GM19240 (cell line): ENCODE data around the gene NHERF1.

ENCODE experiments used
- DNase-seq: peaks from one replicate; pipeline ENCODE4 v3.0.0; 2011; ENCODE audit warnings: low spot score; ENCODE audit not compliant: insufficient read length

The NHERF1 gene

DNA sequence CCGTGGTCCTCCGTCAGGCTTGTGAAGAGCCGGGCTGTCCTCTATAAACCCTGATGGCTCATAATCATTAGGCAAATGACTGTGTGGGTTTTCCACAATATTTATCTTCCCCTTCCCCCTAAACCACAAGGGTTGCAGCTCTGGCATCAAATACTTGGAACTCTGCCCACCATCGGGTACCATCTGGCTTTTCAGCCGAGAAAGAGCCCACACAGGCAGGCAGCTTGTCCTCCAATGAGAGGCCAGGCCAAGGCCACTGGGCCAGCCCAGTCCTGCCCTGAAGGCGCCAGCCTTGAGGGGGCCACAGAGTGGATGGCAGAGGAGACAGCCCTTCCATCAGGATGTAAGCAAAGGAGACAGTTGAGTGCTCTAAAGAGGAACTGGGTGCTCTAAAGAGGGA, 59.5 kb downstream of the NHERF1 start:
- DNase-seq = no peak

DNA sequence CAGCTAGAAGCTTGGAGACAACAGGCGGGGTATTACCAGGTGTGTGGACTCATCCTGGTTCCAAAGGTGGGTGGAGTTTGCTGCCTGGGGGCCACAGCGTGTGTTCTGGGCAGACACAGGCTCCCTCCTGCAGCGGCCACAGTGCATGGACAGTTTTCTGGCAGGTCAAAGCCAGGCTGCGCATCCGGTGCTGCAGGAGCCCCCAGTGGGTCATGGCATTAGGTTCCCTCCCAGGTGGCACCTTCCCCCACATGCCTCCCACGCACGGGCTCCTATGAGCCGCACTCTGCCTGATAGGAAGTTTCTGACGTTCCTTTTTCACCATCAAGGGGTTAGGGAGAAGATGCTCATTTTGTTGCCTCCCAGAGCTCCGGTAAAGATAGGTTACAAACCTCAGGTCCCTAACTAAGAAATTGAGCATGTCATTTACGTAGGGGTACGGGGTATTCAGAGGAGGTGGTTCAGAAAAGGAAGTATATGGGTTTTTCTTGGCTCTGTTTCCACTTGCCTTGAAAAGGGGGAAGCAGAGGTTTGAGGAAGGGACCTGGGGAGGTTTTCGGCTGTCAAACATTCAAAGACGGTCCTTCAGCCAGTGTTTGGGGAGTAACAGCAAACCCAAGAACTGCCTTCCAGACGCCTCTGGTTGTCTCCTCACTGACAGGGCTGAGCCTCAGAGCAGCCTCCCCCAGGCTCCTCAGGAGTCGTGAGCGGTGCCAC, 60.4 kb downstream of the NHERF1 start:
- no peak for DNase-seq

DNA sequence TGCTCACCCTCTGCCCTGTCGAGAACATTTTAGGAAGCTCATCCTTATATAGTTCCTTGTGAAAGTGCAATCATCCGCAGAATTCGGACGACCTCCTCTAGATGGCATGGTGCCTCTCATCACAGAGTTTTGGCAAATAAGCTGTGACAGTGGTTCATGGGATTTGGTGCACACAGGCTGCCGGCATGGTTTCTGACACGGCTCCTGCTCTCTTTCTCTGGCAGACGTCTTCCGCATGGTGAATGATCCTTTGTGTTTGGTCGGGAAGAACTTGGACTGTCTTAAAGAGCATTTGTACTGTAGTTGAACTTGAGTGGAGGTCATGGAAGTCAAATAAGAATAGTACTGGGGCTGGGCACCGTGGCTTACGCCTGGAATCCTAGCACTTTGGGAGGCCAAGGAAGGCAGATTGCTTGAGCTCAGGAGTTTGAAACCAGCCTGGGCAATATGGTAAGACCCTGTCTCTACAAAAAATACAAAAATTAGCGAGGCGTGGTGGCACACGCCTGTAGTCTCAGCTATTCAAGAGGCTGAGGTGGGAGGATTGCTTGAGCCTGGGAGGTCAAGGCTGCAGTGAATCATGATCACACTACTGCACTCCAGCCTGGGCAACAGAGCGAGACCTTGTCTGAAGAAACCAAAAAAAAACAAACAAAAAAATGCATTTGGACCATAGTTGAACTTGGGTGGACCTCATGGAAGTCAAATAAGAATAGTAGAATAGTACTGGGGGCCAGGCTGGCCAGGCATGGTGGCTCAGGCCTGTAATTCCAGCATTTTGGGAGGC, 62.5 kb downstream of the NHERF1 start:
- no peak for DNase-seq

DNA sequence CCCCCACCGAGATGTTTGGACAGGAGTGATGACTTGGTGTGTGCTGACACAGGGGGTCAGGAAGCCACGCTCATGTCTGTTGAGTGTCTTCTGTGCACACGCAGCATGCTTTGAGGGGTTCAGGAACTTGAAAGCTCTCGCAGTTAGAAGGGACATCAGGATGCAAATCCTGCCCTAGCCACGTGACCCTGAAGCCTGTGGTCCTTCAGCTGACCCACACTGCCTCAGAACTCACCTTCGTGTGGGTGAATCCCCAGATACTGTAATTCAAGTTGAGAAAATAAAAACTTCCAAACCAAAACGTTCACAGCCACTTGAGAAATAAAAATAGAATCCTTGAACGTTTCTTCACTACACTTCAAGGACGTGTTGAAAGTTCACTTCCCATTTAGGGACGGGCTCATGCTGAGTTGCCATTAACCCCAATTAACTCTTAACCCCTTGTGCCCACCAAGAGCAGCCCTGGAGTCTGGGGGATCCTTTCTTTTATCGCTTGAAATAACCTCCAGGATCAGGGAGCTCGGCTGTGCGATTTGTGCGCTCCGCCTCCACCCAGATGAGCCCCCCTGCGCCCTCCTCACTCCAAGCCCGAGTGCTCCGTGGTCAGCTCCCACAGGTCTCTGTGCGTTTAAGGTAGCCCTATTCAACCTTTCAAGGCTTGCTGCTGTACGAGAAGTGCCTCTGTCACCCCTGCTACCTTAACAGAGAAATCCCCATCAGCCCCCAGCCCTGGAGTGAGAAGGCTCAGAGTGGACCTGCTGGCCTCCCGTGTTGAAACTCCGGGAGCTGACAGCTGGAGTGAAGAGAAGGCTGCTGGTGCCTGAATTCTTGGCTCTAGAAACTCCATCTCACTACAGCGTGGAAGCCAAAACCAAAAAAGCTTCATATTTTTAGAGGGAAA, 63.9 kb downstream of the NHERF1 start:
- DNase-seq = no peak

DNA sequence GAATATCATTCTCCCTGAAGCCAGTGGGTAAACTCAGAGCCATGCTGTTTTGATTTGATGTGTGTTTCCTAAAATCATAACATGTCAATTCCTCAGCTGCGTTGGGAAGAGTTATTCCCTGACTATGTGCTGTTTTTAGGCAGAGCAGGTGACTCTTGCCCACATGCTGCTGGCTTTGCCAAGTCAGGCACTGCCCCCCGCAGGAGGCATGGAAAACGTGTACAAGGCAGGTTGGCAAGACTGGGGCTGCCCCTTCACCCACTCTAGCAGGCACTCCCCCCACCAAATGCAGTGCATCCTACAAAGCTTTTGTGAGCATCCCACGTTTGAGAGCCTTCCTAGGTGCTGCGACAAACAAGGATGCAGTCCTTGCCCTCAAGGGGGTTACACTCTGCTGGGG, 66.0 kb downstream of the NHERF1 start:
- no peak for DNase-seq

DNA sequence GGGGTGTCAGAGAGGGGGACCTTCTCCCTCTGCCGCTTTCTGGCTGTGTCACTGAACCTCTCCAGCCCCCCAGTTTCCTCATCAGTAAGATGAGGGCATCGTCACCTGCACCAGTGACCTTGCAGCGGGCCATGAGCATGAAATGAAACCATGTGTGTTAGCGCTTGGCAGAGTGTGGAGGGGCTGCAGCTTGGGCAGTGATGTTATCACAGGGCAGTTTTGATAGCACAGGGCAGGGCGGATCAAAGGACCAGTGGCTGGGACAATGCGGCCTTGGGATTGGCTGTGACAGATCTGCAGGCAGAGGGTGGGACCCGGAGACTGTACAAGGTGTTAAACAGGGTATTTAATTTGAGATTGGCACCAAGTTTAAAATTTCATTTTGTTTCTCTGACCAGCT, 66.6 kb downstream of the NHERF1 start:
- DNase-seq = no peak

DNA sequence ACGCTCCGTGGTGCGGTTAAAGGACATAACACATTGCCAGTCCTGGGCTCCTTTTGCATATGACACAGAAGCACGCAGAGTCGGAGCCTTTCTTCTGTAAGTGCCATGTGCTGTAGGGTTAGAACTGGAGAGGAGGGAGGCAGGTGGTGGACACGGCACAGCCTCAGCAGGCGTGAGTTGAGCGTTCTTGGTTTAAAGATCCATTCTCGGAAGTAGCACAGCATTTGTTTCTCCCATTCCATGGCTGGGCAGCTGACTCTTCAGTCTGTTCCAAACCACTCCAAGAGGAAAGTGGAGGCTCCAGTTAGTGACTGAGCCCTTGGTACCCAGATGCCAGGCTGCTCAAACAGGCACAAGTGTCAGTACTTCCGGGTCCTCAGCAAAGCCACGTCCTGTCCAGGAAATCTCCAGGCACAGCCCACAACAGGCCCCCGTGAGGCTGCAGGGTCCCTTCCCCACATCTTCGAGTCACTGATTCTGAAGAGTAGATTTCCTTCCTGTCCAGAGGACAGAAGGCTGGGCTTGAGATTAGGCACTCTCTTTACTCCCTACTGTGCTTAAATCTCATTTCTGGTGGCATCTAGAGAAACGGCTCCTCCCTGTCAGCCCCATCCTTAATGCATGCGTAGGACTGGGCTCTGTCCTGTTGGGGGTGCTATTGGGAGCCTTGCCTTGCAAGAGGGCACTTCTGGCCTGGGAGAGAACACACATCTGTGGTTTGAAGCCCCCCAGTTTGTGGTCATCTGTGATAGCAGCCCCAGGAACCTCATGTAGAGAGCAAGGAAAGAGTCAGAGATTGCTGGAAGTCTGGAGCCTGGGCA, 67.3 kb downstream of the NHERF1 start:
- DNase-seq = no peak

DNA sequence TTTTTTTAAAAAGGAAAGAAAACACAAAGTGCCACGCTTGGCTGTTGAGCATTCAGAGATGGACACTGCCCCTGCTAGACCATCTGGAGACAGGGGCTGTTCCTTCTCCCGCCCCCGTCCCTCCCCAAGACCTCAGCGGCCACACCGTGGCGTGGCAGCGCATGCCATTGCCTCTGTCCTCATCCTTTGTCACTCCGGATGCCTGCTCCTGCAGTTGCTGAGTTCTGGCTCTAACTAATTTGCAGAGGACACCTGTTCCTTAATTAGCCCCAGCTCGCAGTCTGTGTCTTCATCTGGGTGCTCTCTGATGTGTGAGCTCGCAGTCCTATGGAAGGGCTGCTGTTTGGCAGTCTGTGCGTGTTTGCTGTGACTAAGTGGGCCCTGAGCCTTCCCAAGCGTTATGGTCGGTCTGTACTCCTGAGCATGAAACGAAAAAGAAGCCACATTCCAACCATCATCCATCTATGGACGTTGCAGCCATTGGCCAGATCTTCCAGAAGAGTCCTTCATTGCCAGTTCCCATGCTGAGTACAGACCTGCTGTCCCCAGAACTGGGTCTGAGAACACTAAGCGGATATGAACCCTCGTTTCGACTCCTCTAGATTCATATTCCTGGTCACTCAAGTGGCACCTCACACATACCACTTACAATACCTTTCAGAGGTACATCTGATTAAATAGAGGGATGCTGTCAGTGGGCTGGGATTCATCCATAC, 68.6 kb downstream of the NHERF1 start:
- no peak for DNase-seq

DNA sequence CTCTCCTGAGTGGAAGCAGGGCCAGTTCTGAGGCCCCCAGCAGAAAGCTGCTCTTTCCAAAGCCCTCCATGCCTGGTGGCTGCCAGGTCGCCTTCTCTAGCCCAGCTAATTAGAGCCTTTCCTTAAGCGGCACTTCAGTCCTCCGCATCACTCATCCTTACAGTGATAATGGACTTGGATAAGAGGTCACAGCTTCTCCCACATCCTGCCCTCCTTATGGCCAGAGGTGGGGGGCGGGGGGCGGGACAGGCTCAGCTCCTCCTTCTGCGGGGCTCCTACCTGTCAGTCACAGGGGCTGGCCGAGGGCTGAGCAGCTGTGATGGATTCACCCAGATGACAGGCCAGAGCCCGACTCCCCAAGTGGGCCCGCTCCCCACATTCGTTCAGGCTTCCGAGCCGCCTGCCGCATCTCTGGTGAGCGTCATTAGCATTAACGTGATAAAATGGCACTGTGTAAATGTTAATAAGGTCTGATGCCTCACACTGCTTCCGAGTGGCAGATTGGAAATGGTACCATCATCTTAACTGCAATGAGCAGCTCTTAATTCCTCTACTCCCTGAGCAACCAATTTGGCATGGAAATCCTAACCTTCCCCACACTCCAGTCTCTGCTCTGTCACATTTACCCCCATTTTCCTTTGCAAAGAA, 70.0 kb downstream of the NHERF1 start:
- no peak for DNase-seq
